Measurements from ENCODE around the gene FEM1A. TPM values are rescaled to one million over a fixed set of nuclear protein-coding genes. Genes with fewer than 3 reads are reported as not detected.

The FEM1A gene
- total RNA-seq, 1 experiment from 2014 or later: 13.4 TPM

GRCh38 chr19:4800591-4801081, 9.1 kb downstream of the FEM1A start:
- DNase-seq (ENCODE audit: low read depth, low spot score): no peak
- in situ Hi-C loops (cut with HindIII; ENCODE audit: low pct_unique_long_range_greater_than_20kb, low sequenced_read_pairs) (no loop called here), intact Hi-C loops (cut with micrococcal nuclease; ENCODE audit: unreplicated experiment) (no loop called here)
- BruUV-seq (replicated peaks): no TSS peak
- POLR2A ChIA-PET: no interaction called here
- CTCF ChIA-PET: interaction anchor here (0.7 kb wide), 1 partner anchor 794 kb away, joined by 3 read pairs; no protein-coding TSS in a partner anchor
- Histone ChIP-seq H3K4me3 (ENCODE audit: low read depth in 2 of 2, low read length in 2 of 2) (no peak overlapping the region), H3K4me1 (ENCODE audit: control insufficient read depth, insufficient read depth, low read length) (no peaks in the 10 kb centered on the region), H3K27ac (ENCODE audit: low read length) (no peak overlapping the region), H3K9me3 (ENCODE audit: control insufficient read depth, insufficient read depth, low read depth, low read length) (no peaks in the 10 kb centered on the region), H3K27me3 (ENCODE audit: control insufficient read depth, insufficient read depth, low read length) (no peaks in the 10 kb centered on the region), H3K36me3 (ENCODE audit: control insufficient read depth, insufficient read depth, low read length) (no peaks in the 10 kb centered on the region)
- no peak for ATAC-seq
- TF ChIP-seq POLR2AphosphoS5 (IDR thresholded peaks at IDR 0.05; ENCODE audit: low read depth, low read length): no peak
- TF ChIP-seq TCF7L2 (IDR thresholded peaks at IDR 0.05; ENCODE audit: low read depth, low read length): no peak
- TF ChIP-seq SIN3A (IDR thresholded peaks at IDR 0.05; ENCODE audit: borderline replicate concordance, insufficient read depth, low read depth, low read length): no peak
- no peak for TF ChIP-seq REST (IDR thresholded peaks at IDR 0.05; ENCODE audit: insufficient read depth in 1 of 2, low read depth in 2 of 2, low read length in 1 of 2)
- TF ChIP-seq CTCF (IDR thresholded peaks at IDR 0.05): no peak

DNA sequence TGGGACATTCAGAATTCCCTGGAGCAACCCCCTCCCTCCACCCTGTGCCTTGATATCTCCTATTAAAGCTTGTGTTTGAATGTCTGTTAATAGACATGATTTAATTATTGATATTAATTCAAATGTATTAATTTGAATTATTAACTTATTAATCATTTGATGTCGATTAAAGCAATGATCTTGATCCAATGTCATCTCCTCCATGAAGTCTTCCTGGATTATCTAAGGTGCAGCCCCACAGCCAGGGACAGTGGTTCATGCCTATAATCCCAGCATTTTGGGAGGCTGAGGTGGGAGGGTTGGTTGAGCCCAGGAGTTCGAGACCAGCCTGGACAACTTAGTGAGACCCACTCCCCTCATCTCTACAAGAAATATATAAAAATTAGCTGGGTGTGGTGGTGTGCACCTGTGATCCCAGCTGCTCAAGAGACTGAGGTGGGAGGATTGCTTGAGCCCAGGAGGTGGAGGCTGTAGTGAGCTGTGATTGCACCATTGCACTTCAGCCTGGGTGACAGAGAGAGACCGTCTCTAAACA, 9.6 kb downstream of the FEM1A start:
- DNase-seq (ENCODE audit: low read depth, low spot score) (no peak), ATAC-seq (no peak)
- no peaks in the 10 kb centered on the region for H3K27me3 ChIP-seq (ENCODE audit: control insufficient read depth, insufficient read depth, low read length)
- intact Hi-C loops (cut with micrococcal nuclease; ENCODE audit: unreplicated experiment) (no loop called here), in situ Hi-C loops (cut with HindIII; ENCODE audit: low pct_unique_long_range_greater_than_20kb, low sequenced_read_pairs) (no loop called here)
- TF ChIP-seq POLR2AphosphoS5 (IDR thresholded peaks at IDR 0.05; ENCODE audit: low read depth, low read length) (no peak), SIN3A (IDR thresholded peaks at IDR 0.05; ENCODE audit: borderline replicate concordance, insufficient read depth, low read depth, low read length) (no peak), CTCF (IDR thresholded peaks at IDR 0.05) (no peak), REST (IDR thresholded peaks at IDR 0.05; ENCODE audit: insufficient read depth in 1 of 2, low read depth in 2 of 2, low read length in 1 of 2) (no peak), TCF7L2 (IDR thresholded peaks at IDR 0.05; ENCODE audit: low read depth, low read length) (no peak)
- no peaks in the 10 kb centered on the region for H3K4me1 ChIP-seq (ENCODE audit: control insufficient read depth, insufficient read depth, low read length)
- H3K4me3 ChIP-seq (ENCODE audit: low read depth in 2 of 2, low read length in 2 of 2): no peak overlapping the region
- ChIA-PET CTCF (interaction anchor here (0.7 kb wide), 1 partner anchor 793 kb away, joined by 3 read pairs; no protein-coding TSS in a partner anchor), POLR2A (interaction anchor here (0.5 kb wide), 1 partner anchor 545 kb away, joined by 5 read pairs; no protein-coding TSS in a partner anchor)
- no peaks in the 10 kb centered on the region for H3K36me3 ChIP-seq (ENCODE audit: control insufficient read depth, insufficient read depth, low read length)
- no peaks in the 10 kb centered on the region for H3K9me3 ChIP-seq (ENCODE audit: control insufficient read depth, insufficient read depth, low read depth, low read length)
- no peak overlapping the region for H3K27ac ChIP-seq (ENCODE audit: low read length)
- BruUV-seq (replicated peaks): no TSS peak
